ES-I3 (cell line): ENCODE results near the gene SSU72.
"Not testable (repeated sequence)": the region's sequence is repeated elsewhere in the genome, so short reads cannot be mapped to it uniquely, and the experiment has no call there.

Experiments
- H3K36me3 ChIP-seq: 2 replicates; pipeline ENCODE4 v1.6.1; 2013; ENCODE audit warnings: mild to moderate bottlenecking, low read length, control low read depth, moderate library complexity; ENCODE audit not compliant: insufficient read depth
- H3K4me1 ChIP-seq: 2 replicates; pipeline ENCODE4 v1.6.1; 2013; ENCODE audit warnings: mild to moderate bottlenecking, control low read depth, low read length; ENCODE audit not compliant: insufficient read depth
- H3K9ac ChIP-seq: 2 replicates; pipeline ENCODE4 v1.6.1; 2013; ENCODE audit warnings: low read depth, mild to moderate bottlenecking, low read length, moderate library complexity
- H3K9me3 ChIP-seq: 2 replicates; pipeline ENCODE4 v1.6.1; 2013; ENCODE audit warnings: mild to moderate bottlenecking, low read length, moderate library complexity; ENCODE audit not compliant: control insufficient read depth, insufficient read depth

Gene SSU72

DNA sequence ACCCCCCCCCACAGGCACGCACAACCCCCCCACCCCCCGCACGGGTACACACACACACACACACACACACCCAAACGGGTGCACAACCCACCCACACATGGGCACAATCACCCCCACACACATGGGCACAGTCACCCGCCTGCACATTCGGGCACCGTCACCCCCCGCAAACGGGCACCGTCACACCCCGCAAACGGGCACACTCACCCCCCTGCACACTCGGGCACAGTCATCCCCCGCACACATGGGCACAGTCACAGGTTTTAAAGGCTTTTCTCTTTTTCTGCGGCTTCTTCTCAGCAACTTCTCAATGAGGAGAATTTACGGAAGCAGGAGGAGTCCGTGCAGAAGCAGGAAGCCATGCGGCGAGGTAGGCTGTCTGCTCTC, 56.0 kb downstream of the SSU72 start:
- not testable (repeated sequence) for H3K4me1 ChIP-seq, H3K36me3 ChIP-seq, H3K9ac ChIP-seq, H3K9me3 ChIP-seq

DNA sequence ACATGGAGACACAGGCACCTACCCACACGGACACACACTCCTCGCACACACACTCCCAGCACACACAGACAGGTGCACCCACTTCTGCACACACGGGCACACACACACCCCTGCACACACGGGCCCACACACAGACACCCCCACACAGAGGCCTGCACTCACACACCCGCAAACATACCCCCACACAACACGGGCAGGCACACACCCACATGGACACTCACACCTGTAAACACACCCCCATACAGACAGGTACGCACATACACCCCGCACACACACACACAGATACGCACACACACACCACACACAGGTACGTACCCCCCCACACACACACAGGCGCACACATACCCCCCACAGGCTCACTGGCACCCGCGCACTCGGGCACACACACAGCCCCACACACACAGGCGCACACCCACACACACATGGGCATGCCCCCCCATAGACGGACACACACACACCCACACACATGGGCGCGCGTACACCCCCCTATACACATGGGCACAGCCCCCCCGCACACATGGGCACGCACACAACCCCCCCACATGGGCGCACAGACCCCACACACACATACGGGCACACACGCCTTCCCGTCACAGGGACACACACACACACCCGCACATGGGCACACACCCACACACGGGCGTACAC, 56.6 kb downstream of the SSU72 start:
- no peaks in the 10 kb centered on the region for H3K9me3 ChIP-seq
- H3K36me3 ChIP-seq: peaks cover 4% of the 10 kb centered on the region; the same call in 1 of the 2 replicates
- H3K4me1 ChIP-seq: no peaks in the 10 kb centered on the region
- no peak overlapping the region for H3K9ac ChIP-seq

DNA sequence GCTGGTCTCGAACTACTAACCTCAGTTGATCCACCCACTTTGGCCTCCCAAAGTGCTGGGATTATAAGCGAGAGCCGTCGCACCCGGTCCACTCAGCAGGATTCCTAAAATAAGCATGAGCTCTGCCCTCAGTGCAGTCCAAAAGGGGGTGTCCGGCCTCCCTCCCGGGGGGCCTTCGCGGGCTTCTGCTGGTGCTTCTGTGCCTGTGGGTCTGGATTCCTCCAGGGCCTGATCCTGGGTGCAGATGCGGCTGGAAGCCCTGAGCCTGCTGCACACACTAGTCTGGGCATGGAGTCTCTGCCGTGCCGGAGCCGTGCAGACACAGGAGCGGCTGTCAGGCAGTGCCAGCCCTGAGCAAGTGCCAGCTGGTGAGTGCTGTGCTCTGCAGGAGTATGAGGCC, 57.7 kb downstream of the SSU72 start:
- not testable (repeated sequence) for H3K36me3 ChIP-seq, H3K4me1 ChIP-seq, H3K9me3 ChIP-seq, H3K9ac ChIP-seq

DNA sequence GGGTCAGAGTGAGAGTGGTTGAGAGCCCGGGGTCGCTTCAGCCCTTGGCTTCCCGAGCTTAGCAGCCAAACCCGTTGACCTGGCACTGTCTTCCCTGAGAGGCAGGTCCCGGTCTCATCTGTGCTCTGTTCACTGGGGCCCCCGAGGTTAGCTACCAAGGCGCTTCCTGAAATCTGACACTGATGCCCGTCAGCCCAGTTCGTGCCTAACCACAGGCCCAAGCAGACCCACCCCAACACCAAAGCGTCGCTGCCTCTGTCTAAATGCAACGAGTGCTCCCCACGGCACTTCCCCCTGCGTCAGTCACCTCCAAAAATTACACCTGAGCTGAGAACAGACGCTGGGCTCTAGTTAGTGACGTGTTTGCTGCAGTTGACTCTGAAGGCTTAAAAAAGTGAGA, 60.3 kb downstream of the SSU72 start:
- H3K9me3 ChIP-seq, H3K4me1 ChIP-seq, H3K9ac ChIP-seq, H3K36me3 ChIP-seq: not testable (repeated sequence)

DNA sequence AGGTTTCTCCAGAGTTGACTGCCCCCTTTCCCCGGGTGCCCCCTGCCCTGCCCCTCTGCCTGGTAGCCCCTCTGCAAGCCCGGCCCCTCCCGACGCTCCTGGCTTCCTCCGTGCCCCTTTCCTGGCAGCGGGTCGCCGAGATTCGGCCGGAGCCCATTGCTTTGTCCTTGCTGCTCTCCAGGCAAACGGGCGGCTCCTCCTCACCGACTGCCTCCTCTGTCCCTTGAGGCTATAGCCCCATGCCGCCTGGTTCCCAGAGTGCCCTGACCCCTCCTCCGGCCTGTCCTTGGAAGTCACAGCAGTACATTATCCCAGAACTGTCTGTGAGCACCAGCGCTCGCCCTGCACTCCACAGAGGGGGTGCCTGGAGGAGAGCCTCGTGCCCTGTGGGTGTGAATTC, 61.0 kb downstream of the SSU72 start:
- H3K9ac ChIP-seq, H3K4me1 ChIP-seq, H3K36me3 ChIP-seq, H3K9me3 ChIP-seq: not testable (repeated sequence)

DNA sequence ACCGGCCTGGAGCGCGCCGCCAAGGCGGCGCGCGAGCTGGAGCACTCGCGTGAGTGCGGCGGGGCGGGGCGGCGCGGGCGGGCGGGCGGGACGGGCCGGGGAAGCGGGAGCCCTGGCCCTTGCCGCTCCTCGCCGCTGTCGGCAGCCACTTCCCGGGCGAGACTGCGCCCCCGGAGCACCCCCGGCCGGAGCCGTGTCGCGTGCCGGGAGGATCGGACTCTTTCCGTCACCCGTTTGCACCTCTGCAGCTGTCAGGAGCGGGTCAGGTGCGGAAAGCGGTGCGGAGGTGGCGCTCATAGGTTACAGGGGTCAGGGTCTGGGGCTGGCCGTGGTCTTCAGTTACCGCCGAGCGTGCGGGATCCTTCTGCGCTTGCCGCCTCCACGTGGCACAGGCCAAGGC, 62.2 kb downstream of the SSU72 start:
- not testable (repeated sequence) for H3K9ac ChIP-seq

DNA sequence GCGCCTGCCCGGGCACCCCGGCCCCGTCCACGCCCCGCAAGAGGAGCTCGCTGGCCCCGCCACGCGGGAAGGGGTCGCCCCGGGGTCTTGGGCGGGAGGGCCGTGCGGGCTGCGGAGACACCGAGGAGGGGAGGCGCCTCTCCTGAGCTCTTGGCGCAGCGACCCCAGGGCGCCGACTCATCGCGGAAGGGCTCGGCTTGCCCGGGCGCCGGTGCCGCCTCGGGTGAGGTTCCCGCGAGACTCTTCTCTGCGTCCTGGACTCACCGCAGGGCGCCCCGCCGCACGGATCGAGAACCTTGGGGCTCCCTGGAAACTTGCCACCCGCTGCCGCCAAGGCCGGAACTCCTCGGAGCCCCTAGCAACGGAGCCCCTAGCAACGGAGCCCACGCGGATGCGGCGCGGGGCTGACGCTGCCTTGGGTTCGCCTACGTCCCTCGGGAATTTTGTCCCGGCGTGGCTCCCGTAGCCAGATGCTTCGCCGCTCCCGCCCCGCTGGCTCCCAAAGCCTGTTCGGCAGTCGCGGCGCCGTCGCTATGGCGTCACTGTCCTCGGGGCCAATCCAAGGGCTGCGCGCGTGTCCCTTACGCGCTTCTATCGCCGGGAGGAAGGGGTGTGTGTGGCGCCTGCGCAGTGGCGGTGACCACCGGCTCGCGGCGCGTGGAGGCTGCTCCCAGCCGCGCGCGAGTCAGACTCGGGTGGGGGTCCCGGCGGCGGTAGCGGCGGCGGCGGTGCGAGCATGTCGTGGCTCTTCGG, 63.0 kb downstream of the SSU72 start, which contains the start of gene ATAD3A:
Gene ATAD3A, plus strand, starts transcription at position 630 of the 753 bp plus-strand sequence. Its CDS starts 107 bp downstream, at position 737.
- H3K9ac ChIP-seq: peak within 1 kb of the TSS; percentile 86
- H3K4me1 ChIP-seq: no peaks in the 10 kb centered on the region
- H3K9me3 ChIP-seq: no peaks in the 10 kb centered on the region
- peaks cover 4% of the 10 kb centered on the region; the same call in 1 of the 2 replicates for H3K36me3 ChIP-seq

More for the DNA sequence above, 62.2 kb downstream of the SSU72 start:
- H3K4me1 ChIP-seq, H3K9me3 ChIP-seq, H3K36me3 ChIP-seq: not testable (repeated sequence)

DNA sequence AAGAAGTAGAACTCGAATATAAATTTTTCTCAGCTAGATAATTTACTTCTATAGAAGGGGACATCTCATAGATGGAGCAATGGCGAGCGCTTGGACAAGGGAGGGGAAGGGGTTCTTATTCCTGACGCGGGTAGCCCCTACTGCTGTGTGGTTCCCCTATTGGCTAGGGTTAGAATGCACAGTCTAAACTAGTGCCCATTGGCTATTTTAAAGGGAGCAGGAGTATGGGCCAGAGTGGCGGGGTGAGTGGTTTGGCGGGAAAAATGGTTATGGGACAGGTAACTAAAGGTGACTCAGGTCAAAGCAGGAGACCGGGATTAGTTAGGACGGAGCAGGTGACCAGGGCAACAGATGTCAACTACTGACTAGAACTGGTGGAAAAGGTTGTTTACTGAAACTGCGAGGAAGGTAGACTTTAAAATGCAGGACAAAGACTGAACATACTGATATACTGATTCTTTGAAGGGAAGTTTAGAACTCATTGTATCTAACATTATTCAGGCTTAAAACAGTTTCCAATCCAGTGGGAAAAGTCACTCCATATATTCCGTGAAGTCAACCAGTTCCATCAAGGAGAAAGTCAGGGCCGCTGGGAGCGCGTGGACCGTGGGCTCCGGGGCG, 63.6 kb downstream of the SSU72 start:
- peak overlapping the region; percentile 86 for H3K9ac ChIP-seq
- H3K4me1 ChIP-seq: no peaks in the 10 kb centered on the region
- H3K9me3 ChIP-seq: no peaks in the 10 kb centered on the region
- peaks cover 4% of the 10 kb centered on the region; the same call in 1 of the 2 replicates for H3K36me3 ChIP-seq

DNA sequence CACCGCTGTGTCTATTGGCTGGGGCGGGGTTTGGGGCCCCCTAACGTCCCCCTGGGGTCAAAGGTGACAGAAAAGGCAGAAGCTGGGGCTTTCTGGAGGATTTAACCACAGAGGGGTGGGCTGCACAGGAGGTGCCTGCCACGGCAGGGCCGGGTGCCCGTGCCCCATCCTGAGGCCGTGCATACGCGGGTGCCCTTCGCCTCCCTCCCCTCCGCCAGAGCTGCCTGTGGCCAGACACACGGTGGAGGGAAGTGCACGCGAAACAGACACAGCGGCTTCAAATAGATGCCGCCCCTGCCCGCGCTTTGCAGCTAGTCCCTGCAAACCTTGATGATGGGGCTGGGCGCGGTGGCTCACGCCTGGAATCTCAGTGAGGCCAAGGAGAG, 65.2 kb downstream of the SSU72 start:
- not testable (repeated sequence) for H3K36me3 ChIP-seq, H3K4me1 ChIP-seq, H3K9me3 ChIP-seq, H3K9ac ChIP-seq

DNA sequence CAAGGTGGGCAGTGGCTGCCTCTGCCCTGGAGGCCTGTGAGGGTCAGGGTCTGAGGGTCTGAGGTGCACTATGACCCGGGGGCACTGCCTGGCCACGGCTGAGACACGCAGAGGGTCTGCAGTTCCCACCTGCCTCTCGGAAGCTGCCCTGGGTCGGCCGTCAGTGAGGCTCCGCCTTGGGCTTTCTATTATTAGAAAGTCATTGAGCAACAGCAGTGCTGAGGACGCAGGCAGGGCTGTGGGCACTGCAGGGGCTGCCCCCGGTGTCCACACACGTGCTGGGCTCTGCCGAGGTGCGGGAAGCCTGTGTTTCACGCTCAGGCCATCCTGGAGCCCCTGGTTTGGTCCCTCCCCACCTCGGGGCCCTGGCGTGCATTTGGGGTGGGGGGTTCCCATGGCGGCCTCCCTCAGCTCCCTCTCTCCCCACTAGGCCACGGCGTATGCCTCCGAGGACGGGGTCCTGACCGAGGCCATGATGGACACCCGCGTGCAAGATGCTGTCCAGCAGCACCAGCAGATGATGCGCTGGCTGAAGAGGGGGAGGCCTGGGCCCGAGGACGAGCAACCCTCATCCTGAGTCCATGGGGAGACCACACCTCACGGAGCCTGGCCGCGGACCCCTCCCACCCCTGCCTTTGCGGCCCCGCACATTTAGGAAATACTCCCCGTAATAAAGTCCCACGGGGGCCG, 65.7 kb downstream of the SSU72 start:
- not testable (repeated sequence) for H3K36me3 ChIP-seq, H3K9me3 ChIP-seq, H3K4me1 ChIP-seq, H3K9ac ChIP-seq

DNA sequence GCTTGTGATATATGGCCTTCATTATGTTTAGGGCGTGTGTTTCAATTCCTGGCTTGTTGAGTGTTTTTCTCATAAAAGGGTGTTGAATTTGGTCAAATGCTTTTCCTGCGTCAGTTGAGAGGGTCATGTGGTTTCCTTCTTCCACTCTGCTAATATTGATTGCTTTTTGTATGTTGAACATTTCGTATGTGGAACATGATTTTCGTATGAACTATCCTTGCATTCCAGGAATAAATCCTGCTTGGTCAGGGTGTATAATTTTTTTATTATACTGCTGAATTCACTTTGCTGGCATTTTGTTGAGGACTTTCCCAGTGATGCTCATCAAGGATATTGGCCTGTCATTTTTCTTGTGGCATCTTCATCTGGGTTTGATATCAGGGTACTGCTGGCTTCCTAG, 67.4 kb downstream of the SSU72 start:
- Histone ChIP-seq H3K4me1 (no peaks in the 10 kb centered on the region), H3K36me3 (no peaks in the 10 kb centered on the region), H3K9ac (no peak overlapping the region)

DNA sequence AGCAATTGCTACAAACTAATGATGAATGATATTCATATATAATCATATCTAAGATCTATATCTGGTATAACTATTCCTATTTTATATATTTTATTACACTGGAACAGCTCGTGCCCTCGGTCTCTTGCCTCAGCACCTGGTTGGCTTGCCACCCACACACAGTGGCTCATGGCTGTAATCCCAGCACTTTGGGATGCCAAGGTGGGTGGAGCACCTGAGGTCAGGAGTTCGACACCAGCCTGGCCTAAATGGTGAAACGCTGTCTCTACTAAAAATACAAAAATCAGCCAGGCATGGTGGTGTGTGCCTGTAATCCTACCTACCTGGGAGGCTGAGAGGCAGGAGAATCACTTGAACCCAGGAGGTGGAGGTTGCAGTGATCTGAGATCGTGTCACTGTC, 68.9 kb downstream of the SSU72 start:
- H3K9me3 ChIP-seq, H3K4me1 ChIP-seq, H3K36me3 ChIP-seq, H3K9ac ChIP-seq: not testable (repeated sequence)

More for the DNA sequence above, 67.4 kb downstream of the SSU72 start:
- H3K9me3 ChIP-seq: no peaks in the 10 kb centered on the region

DNA sequence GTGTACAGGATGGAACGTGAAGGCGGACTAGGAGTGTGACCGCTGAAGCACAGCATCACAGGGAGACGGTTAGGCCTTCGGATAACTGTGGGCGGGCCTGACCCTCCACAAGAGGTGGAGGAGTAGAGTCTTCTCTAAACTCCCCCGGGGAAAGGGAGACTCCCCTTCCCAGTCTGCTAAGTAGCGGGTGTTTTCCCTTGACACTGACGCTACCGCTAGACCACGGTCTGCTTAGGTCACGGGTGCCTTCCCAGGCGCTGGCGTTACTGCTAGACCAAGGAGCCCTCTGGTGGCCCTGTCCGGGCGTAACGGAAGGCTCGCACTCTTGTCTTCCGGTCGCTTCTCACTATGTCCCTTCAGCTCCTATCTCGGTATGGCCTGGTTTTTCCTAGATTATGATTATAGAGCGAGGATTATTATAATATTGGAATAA, 69.3 kb downstream of the SSU72 start:
- not testable (repeated sequence) for H3K4me1 ChIP-seq, H3K36me3 ChIP-seq, H3K9me3 ChIP-seq
- peak overlapping the region; percentile 18; the same call in 1 of the 2 replicates for H3K9ac ChIP-seq

DNA sequence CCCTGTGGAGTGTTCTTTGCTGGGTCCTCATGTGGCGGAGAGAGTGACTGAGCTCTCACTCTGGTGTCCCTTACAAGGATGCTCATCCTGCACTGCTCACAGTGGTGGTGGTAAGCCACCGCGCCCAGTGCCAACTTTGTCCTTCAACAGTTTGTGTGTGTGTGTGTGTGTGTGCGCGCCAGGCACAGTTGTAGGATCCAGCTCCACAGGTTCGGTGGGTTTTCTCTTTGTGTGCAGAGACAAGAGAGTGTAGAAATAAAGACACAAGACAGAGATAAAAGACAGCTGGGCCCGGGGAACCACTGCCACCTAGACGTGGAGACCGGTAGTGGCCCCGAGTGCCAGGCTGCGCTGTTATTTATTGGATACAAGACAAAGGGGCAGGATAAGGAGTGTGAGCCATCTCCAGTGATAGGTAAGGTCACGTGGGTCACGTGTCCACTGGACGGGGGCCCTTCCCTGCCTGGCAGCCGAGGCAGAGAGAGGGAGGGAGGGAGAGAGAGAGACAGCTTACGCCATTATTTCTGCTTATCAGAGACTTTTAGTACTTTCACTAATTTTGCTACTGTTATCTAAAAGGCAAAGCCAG, 69.8 kb downstream of the SSU72 start:
- not testable (repeated sequence) for H3K36me3 ChIP-seq, H3K4me1 ChIP-seq, H3K9me3 ChIP-seq
- peak overlapping the region; percentile 18; the same call in 1 of the 2 replicates for H3K9ac ChIP-seq
